LoVo (cell line): ENCODE data around the gene VAV2.

Experiments used
- DNase-seq: peaks from one replicate; pipeline ENCODE4 v3.0.0-alpha.2; 2016; ENCODE audit warnings: low spot score

VAV2 gene

DNA sequence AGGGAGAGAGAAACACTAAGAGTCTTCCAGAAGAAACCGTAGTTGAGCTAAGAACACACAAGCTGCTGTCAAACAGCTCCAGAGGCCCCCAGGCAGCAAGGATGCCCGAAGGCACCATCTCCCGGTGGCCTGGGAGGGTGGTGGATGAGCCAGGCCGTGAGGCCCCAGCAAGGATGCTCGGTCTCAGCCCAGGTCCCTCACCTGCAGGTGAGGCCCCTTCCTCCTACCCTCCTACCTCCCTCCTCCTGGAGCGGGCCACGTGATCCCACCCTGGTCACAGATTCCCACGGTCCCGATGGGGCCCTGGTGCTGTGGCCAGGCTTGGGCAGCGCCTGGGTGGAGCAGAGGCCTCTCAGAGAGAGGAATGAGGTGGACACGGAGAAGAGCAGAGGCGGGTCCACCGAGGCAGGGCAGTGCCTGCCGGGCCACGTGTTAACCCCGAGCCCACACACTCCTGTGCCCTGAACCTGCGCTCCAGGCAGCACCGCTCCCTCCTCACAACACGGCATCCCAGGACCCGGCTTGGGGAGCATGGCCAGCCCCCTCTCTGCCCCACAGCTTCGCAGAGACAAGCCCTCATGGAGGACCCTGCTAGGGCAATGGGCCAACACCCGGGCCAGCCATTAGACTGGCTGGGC lies 158.6 kb downstream of the VAV2 start:
- DNase-seq: no peak

DNA sequence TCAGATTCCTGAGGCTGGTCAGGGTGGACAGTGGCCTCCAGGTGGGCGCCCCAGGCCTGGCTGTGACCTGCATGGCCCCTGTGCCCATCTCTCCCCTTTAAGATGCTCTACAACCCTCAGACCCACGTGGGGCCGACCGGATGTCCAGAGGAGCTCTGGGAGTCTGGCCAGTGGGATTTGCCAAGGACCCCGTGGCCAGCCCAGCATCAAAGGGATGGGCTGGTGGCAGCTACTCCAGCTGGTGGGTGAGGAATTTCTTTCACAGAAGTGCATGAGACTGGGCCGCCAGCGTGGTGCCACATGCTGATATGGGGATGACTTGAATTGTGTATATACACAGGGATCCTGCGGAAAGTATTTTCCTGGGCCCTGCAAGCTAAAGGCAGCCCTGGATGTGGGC lies 159.2 kb downstream of the VAV2 start:
- DNase-seq: no peak

DNA sequence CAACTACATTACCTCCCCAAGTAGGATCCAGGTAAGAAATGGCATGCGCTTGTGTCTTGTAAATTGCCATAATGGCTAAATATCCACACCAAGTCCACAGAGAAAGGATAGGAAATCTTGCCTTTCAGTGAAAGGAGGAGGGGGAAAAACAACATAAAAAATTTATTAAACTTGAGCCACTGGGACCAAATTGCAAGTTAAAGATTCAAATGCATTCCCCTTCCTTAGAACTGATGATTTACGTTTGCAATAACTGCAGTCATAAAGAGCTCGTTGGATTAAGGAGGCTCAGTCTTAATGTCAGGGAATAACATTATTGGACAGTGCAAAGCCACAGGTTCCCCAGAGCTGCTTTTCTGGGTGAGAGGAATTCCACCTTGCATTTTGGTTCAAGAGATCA lies 161.4 kb downstream of the VAV2 start:
- no peak for DNase-seq

DNA sequence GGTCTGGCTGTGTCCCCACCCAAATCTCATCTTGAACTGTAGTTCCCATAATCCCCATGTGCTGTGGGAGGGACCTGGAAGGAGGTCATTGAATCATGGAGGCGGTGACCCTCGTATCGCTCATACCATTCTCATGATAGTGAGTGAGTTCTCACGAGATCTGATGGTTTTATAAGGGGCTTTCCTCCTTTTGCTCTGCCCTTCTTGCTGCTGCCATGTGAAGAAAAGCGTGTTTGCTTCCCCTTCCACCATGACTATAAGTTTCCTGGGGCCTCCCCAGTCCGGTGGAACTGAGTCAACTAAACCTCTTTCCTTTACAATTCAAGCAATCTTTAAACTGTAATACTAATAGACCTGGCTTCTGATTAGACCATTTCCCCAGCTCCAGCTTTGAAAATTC lies 161.8 kb downstream of the VAV2 start:
- no peak for DNase-seq

DNA sequence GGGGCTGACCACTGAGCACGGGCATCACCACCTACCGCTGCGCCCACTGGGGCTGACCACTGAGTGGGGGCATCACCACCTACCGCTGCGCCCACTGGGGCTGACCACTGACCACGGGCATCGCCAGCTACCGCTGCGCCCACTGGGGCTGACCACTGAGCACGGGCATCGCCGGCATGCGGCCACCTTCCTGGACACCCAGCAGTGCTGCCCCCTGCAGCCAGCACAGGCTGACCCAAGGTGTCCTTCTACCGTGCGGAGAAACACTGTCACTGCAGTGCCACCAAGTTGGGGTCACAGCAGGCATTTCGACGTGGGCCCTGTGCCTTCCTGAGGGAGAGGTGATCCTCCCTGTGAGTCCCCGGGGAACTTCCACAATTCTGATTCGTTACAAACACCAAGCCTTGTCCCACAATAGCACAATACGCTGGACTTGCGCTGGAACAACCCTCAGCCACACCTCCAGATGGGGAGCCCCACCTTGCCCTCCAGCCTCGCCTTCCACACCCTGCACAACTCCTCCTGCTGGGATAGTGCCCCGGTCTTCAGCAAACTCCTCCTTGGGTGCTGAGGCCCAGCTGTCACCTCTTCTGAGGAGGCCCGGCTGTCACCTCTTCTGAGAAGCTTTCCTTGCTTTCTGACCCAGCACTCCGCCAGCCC lies 163.7 kb downstream of the VAV2 start:
- DNase-seq: no peak

DNA sequence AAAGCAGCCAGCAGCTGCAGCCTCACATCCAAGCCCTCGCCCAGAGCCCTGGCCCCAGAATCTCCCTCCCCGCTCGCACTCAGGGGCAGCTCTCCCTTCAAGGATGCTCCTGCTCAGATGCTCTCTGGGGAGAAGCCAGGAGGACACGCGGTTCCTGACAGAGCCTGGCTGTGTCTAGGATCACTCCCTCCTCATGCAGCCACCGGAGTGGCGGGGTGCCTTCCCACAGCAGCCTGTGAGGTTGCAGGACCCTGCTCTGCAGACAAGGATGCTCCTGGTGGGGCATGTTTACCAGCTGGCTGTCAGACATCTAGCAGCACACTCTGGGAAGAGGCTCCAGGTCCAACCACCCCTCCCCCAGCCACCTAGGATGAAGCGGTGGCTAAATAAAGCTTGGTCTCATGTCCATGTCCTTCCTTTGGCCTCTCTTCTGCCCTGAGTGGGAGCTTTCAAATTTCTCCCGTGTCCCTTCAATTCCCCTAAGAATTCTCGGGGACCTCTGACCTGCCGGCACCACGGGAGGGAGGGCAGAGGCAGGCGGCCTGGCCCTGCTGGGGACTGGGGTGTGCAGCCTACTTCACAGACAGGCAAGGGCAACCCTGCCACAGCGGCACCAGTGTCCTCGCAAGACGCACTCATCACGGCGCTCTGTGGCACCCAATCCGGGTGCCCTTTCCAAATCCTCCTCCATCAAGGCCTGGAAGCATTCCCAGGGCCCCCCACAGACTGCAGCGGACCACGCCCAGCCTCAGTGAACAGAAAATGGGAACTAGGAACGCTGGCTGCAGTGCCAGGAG lies 165.6 kb downstream of the VAV2 start:
- DNase-seq: no peak

DNA sequence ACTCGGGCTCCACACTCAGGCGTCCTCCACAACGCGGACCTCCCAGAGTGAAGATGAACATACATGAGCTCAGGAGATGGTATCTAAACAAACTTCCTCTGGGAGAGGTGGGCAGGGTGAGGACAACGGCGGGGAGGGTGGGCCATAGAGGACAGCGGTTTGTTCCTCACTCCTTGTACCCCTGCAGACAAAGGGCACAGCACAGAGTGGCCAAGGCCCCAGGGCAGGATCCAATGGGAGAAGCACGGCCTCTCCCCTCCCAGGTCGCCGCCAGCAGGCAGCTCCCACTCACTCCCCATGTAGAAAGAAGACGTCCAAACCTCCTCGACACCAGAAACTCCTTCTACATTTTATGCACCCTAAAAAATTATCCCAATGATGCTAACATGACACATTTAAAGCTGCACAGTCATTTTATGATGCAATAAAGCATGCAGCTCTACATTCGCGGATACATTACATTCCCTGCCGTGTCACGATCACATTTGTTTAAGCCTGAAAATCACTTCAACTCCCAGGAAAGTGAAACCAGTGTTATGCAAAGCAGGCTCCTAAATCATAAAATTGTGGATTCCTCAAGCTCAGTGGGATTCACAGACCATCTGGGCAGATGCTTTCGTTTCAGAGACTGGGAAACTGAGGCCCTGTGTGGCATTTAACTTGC lies 166.4 kb downstream of the VAV2 start:
- no peak for DNase-seq

DNA sequence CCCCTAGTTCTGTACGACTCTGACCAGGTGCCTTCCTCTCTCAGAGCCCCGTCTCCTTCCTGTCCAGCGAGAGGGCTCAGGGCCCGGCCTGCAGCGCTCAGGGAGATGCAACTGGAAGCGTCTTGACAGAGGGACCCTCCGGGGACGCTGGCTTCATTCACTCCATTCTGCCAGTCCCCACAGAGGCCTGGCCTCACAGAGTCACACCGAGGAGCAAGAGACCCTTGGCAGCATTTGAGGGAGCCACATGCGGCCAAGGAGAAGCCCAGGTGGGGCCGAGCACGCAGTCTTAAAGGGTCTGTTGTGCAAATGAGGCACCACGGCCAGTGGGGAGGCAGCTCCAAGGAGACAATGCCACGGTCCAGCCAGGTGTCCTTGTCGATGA lies 167.3 kb downstream of the VAV2 start:
- no peak for DNase-seq

DNA sequence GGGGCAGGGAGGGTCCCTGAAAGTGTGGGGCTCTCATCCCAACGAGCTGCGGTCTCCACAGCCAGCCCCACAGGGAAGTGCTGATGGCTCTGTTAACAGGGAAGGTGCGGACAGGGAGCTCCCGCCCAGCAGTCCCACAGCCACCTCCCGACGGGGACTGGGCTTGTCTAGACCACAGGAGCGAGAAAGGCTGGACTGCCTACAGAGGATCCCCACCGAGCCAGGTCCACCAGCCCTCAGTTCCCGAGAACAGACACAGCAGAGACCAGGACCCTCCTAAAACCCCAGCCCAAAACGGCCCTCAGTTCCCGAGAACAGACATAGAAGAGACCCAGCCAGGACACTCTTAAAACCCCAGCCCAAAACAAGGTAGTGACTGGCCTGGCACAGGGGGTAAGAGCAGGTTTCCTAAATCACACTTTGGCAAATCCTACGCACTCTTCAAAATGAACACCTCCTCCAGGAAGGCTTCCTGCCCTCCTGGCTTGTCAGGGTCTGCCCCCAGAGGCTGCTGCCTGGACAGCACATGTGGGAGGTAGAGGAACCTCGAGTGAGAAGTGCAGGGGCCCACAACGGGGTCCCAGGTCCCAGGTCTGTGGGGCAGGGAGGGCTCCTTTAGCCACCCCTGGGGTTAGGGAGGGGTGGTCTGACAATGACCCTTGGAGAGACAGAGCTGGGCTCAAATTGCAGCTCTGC lies 167.9 kb downstream of the VAV2 start:
- DNase-seq: no peak

DNA sequence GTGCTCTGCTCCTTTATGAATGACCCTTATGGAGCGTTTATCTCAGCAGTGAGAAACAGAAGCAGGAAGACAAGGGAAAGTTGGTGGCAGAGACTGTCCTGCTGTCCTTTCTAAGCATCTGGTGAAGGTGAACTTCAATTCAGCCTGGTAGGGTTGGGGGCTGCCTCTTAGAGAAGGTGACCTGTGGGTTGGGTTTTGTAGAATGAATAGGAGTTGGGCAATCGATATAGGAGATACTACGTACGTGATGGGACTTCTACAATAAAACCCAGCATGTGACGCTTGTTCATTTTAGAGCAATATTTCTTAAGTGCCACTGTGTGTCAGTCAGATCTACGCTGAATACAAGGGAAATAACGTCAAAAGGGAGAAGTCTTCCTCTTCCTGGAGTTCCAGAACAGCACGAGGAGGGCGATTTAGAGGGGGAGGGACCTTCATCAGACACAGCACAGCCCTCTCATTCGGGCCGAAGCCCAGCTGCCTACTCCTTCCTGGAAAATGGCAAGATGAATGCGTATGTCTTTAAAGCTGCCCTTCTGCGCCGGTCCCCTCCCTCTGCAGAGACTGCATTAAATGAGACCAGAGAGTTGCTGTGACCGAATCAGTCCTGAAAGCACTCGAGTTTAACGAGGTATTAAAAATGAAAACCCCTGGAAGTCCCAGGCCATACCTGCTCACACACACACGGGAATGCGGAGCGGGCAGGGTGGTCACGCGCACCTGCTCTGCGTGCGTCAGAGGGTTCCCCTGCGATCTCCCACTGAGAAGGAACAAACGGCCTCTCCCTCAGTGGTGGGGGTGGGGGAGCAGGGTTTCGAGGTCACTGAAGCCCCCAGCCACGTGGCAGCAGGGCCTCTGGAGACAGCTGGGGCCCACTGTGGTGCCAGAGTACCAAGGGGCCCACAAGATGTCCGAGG lies 168.7 kb downstream of the VAV2 start:
- no peak for DNase-seq

DNA sequence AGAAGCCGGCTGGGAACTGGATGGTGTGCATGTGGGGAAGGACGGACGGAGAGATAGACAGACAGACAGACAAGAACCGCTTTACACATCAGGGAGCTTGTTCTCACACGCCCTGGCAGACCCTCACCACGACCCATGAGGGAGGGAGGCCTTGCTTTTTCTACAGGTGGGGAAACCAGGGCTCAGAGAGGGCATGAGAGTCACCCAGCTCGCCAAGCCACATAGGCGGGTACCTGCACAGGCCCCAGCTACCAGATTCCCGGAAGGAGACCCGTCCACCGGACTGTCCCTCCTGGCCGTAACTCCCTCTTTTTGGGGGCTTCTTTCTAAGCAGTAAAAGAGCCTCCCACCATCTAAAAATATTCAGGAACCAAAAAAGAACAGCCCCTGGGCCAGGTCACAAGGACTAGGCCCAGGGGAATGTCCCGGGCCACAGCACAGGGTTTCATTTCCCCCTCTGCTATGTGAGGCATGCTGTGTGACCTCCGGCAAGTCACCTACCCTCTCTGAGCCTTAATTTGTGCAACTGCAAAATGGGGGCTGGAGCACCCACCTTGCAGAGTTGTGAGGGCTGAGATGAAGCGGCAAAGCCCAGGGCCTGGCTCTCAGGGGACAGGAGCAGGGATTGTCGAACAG lies 169.6 kb downstream of the VAV2 start:
- DNase-seq: no peak

DNA sequence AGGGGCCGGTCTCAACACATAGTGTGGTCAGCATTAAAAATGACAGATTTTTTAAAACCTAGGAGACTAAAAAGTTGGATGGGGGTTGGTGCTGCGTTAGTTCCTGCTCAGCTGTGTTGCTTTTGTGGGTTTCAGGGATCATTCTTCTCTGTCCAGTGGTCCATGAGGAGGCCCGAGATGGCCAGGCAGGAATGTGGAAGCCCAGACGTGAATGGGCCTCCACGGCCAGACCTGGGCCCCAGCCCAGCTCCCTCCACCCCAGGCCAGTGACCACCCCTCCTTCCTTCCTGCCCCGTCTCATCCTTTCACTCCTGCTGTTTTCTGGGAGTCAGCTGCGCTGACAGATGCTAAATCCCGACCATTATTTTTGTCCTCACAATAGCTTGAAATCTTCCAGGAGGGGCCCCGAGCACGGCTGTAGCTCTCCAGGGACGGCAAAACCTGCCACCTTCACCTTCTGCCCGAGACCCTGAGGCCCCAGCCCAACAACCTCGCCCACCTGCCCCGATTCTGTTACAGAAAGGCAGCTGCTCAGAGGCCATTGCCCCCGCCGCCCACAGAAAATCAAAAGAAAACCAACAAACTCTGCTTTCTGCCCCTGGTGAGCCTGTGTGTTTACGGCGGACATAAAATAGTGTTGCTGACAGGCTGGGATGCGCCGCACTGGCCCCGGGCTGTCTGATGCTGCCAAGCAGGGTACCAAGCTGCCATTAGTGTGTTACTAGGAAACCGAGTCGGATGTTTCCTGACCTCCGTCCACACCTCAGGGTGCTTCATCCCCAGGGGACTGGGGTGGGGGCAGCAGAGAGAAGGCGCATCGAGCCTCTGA lies 170.3 kb downstream of the VAV2 start:
- DNase-seq: no peak

DNA sequence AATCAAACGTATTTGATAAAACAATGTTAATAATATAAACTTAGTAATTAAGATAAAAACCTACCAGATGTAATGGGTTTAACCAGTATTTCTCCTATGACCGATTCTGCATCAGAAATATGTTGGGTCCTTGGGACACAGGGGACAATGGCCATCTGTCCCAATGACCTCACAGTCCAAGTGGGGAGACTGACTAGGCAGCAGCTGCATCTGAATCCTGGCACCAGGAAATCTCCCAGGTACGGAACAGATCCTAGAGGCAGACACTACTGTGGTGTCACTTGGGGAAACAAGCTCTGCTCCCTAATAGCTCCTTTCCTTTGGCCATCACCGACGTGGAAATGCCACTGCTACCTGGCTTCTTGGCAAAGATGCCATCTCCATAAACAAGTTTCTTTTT lies 172.2 kb downstream of the VAV2 start:
- no peak for DNase-seq

DNA sequence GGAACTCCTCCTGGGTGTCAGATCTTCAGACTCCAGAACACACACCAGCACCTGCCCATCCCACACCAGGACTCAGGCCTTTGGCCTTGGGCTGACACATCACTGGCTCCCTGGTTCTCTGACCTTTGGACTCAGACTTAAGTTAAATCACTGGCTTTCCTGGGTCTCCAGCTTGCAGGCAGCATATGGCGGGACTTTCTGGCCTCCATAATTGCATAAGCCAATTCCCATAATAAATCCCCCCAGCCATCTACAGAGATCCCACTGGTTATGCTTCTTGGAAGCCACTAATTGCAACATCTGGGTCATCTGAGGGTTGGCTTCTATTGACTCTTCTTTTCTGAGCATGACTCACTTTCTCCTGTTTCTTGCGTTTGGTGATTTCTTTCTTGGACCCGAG lies 173.7 kb downstream of the VAV2 start:
- no peak for DNase-seq

DNA sequence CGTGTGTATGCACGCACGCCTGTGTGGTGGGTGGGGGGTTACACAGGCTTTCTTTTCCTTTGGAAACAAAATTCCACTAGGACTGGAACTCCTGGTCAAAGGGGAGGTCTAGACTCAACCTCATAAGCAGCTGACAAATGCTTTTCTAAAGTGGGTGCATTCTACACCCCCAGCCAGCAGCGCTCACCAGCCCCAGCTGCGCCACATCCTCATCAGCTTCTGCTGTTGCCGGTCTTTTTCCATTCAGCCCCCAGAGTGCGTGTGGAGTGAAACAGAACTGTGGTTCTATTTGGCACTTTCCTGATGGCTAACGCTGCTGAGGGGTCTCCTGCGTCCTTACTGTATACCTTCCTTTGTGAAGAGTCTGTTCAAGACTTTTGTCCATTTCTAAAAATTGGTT lies 176.3 kb downstream of the VAV2 start:
- no peak for DNase-seq

DNA sequence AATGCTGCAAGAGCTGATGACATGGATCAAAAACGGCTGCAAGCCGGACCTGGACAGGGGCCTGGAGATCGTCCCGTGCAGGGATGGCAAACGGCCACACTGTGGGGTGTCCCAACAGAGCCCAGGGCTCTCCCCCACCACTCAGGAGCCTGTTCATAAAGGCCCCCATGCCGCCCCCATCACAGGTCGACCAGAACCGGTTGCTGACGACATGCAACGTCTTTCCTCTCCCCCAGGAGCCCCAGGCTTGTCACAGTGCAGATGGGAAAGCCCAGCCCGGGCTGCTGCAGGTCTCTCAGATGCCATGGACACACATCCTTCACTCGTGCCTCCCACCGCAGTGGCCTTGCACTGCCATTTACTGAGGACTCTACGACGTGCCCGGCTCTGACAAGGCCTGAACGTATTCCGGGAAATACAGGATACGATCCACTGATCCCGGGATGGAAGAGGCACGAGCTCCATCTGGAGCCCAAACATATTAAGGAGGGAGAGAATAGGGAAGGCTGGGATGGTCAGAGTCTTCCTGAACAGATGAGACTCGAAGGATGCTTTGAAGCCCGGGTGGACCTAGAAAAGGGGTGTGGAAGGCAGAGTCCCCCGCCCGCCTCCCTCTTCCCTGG lies 177.4 kb downstream of the VAV2 start:
- DNase-seq: no peak

DNA sequence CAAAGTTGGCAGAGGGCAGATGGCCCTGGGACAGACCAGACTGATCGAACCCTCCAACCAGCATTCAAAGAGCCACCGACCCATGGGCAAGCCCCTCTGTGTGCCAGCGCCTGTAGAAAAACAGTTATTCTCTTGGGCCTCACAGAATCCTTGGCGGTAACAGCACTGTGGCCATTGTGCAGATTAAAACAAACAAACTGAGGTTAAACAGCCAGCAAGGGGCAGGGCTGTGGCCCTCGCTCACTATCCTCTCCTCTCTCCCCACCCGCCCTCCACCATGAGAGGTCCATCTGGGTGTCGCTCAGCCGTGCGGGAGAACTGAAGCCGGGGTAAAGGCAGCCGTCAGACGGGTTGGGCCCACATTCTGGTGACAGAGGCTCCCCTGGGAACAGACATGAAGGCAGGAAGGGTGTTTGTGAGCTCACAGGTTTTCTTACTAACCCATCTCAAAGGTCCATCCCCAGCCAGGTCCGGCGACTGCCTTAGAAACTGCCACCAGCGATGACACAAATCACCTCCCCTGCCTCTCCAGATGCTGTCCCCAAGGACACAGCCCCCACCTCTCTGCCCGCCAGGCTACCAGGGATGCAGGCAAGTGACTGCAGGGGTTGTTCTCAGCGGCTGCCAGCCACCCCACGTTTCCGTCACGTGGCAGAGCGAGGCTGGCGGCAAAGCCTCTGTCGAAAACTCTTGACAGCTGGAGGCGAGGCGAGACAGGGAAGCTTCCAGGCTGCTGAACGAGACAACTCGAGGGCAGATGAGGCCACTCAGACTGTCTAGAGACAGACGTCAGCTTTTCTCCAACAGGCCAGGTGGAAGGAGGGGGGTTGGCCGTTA lies 178.2 kb downstream of the VAV2 start:
- no peak for DNase-seq
